Posterior cingulate gyrus (tissue), 11 donors: Measurements from ENCODE around the gene PKLR.

Source experiments
- DNase-seq, 10 donors: peaks; one replicate each; pipeline versions ENCODE4 v3.0.0 to v3.0.0-alpha.2; 2020 to 2021; ENCODE audit warnings: mixed read lengths in 3 of 10
- intact Hi-C: fragments of 100-400 bp; cut with DNase I; formaldehyde crosslinking; loops from one replicate; pipeline ENCODE4 v1.15.1; 2023

PKLR gene

DNA sequence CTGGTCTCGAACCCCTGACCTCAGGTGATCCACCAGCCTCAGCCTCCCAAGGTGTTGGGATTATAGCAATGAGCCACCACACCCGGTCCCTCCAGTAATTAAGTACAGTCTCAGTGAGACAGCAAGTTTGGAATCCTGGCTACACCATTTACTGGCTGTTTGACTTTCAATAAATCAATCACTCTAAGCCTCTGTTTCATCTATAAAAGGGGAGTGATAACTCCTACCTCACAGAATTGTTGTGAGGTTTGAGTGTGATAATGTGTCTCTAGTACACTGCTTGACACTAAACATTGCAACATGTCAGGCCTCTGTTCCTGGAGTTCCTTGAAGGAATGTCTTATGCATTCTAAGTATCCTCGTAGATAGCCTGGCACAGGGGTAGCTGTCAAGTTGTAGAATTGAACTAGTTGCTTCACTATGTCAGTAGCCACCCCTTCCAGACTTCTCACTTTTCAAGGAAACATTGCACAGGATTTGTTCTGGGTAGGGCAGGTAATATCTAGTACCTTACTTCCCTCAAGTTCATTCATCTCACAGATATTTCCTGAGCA lies 58.4 kb downstream of the PKLR start:
- no peak for DNase-seq
- intact Hi-C loops, result loop anchor here (5.0 kb wide), 1 partner anchor 36 kb away; the partner anchor contains the start of genes MTX1 and THBS3

GRCh38 chr1:155241841-155242264 lies 59.4 kb downstream of the PKLR start:
- no peak for DNase-seq
- intact Hi-C loops, result loop anchor here (1.0 to 5.0 kb wide), 2 partner anchors 23 to 35 kb away; partner anchors contain the start of genes MTX1 and THBS3

- DNase-seq, result peak; percentile 68 to 96 (median 82)
- intact Hi-C loops, result loop anchor here (1.0 to 5.0 kb wide), 2 partner anchors 22 to 34 kb away; partner anchors contain the start of genes MTX1 and THBS3
These were observed 60.1 kb downstream of the PKLR start for GRCh38 chr1:155241069-155241679.
